Calu3 (cell line): ENCODE results near the gene QPCT. TPM values are rescaled to one million over a fixed set of nuclear protein-coding genes. Genes with fewer than 3 reads are reported as not detected.

Experiments used
- BruUV-seq: library from RNA; stranded (reverse); fragments of 400-500 nt; replicated peaks from 2 replicates; lab custom pipeline; 2021; lab: Mats Ljungman, UMichigan
- CTCF ChIA-PET: fragments of 300-600 bp; sonication (Branson Sonifier 250); formaldehyde crosslinking; loops from one replicate; lab custom pipeline; 2022; ENCODE audit warnings: antibody characterized with exemption; lab: Charles Lee
- DNase-seq: peaks from one replicate; pipeline ENCODE4 v3.0.0; 2022
- H3K27ac Mint-ChIP-seq: one replicate; pipeline ENCODE4 v1.8.0; 2022; ENCODE audit warnings: mixed read lengths; ENCODE audit not compliant: unreplicated experiment
- H3K27me3 Mint-ChIP-seq: one replicate; pipeline ENCODE4 v1.8.0; 2022; ENCODE audit warnings: mixed read lengths; ENCODE audit not compliant: unreplicated experiment
- H3K36me3 Mint-ChIP-seq: one replicate; pipeline ENCODE4 v1.8.0; 2022; ENCODE audit warnings: mild to moderate bottlenecking, moderate library complexity, mixed read lengths; ENCODE audit not compliant: insufficient read depth, unreplicated experiment
- H3K4me1 Mint-ChIP-seq: one replicate; pipeline ENCODE4 v1.8.0; 2022; ENCODE audit warnings: mild to moderate bottlenecking, low read depth, mixed read lengths; ENCODE audit not compliant: unreplicated experiment
- H3K4me3 Mint-ChIP-seq: one replicate; pipeline ENCODE4 v1.8.0; 2022; ENCODE audit warnings: mild to moderate bottlenecking, low read depth, moderate library complexity, mixed read lengths; ENCODE audit not compliant: unreplicated experiment
- H3K9me3 Mint-ChIP-seq: one replicate; pipeline ENCODE4 v1.8.0; 2022; ENCODE audit warnings: low read depth, mixed read lengths; ENCODE audit not compliant: unreplicated experiment
- intact Hi-C: fragments of 100-400 bp; cut with micrococcal nuclease; formaldehyde crosslinking; loops from one replicate; pipeline ENCODE4 v1.10.0; 2022; ENCODE audit not compliant: unreplicated experiment
- total RNA-seq: library from RNA; stranded (reverse); gene quantifications from 2 replicates; pipeline ENCODE4 v1.2.3, GENCODE V29; 2022
- TF ChIP-seq, protein P1 (sequence below): fragments of 200-600 bp; IDR thresholded peaks from one replicate; pipeline ENCODE4 v1.8.0; 2022; ENCODE audit warnings: antibody characterized with exemption; ENCODE audit not compliant: unreplicated experiment

QPCT gene
- total RNA-seq, 1 experiment from 2014 or later, result 8.9 TPM

DNA sequence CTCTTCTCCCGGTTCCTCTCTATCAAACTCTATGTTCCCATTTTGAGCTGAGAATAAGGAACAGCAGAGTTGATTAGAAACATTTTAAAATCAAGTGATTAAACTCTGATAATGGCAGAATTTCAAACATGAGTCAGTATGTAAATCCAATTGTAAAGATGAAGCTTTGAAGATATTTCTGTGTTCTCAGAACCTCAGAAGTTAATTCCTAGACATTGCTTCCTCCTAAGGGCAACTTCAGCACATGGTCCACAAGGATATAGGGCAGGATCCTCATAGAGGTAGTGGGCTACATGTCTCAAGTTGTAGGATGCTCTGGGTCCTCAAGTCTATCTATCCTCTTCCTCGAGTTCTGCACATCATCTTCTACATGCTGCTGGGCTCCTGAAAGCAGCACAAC is 46.3 kb downstream of the QPCT start:
- DNase-seq, result no peak
- no peak overlapping the region for H3K4me3 Mint-ChIP-seq
- H3K27ac Mint-ChIP-seq, result peak overlapping the region; percentile 63
- H3K36me3 Mint-ChIP-seq, result no peaks in the 10 kb centered on the region
- H3K9me3 Mint-ChIP-seq, result no peaks in the 10 kb centered on the region
- intact Hi-C loops, result loop anchor here (1.0 to 10.0 kb wide), 2 partner anchors 65 to 884 kb away; no protein-coding TSS in a partner anchor
- TF ChIP-seq, protein P1, sequence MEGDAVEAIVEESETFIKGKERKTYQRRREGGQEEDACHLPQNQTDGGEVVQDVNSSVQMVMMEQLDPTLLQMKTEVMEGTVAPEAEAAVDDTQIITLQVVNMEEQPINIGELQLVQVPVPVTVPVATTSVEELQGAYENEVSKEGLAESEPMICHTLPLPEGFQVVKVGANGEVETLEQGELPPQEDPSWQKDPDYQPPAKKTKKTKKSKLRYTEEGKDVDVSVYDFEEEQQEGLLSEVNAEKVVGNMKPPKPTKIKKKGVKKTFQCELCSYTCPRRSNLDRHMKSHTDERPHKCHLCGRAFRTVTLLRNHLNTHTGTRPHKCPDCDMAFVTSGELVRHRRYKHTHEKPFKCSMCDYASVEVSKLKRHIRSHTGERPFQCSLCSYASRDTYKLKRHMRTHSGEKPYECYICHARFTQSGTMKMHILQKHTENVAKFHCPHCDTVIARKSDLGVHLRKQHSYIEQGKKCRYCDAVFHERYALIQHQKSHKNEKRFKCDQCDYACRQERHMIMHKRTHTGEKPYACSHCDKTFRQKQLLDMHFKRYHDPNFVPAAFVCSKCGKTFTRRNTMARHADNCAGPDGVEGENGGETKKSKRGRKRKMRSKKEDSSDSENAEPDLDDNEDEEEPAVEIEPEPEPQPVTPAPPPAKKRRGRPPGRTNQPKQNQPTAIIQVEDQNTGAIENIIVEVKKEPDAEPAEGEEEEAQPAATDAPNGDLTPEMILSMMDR, result no peak
- CTCF ChIA-PET, result interaction anchor here (0.9 to 1.5 kb wide), 5 partner anchors 13 to 487 kb away, joined by 3 to 4 read pairs (median 4); no protein-coding TSS in a partner anchor
- BruUV-seq, result TSS peak; percentile 48
- H3K4me1 Mint-ChIP-seq, result no peaks in the 10 kb centered on the region
- H3K27me3 Mint-ChIP-seq, result no peaks in the 10 kb centered on the region

DNA sequence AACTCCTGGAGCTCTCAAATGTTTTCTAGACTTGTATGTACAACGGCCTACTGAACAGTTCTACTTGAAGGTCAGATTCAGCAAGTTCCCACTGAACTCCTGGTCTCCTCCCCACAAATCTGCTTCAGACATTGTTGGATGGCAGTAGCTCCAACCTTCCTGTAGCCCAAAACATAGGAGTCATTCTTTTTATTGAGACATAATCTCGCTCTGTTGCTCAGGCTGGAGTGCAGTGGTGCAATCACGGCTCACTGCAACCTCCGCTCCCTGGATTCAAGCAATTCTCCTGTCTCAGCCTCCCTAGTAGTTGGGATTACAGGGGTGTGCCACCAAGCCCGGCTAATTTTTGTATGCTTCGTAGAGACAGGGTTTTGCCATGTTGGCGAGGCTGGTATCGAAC is 47.3 kb downstream of the QPCT start:
- no peaks in the 10 kb centered on the region for H3K27me3 Mint-ChIP-seq
- TF ChIP-seq, protein P1, result no peak
- CTCF ChIA-PET, result interaction anchor here (1.5 kb wide), 1 partner anchor 14 kb away, joined by 3 read pairs; no protein-coding TSS in a partner anchor
- intact Hi-C loops, result loop anchor here (10.0 kb wide), 1 partner anchor 883 kb away; no protein-coding TSS in a partner anchor
- H3K9me3 Mint-ChIP-seq, result no peaks in the 10 kb centered on the region
- H3K4me3 Mint-ChIP-seq, result no peak overlapping the region
- BruUV-seq, result no TSS peak
- H3K4me1 Mint-ChIP-seq, result no peaks in the 10 kb centered on the region
- H3K27ac Mint-ChIP-seq, result peak overlapping the region; percentile 19
- H3K36me3 Mint-ChIP-seq, result no peaks in the 10 kb centered on the region
- no peak for DNase-seq

DNA sequence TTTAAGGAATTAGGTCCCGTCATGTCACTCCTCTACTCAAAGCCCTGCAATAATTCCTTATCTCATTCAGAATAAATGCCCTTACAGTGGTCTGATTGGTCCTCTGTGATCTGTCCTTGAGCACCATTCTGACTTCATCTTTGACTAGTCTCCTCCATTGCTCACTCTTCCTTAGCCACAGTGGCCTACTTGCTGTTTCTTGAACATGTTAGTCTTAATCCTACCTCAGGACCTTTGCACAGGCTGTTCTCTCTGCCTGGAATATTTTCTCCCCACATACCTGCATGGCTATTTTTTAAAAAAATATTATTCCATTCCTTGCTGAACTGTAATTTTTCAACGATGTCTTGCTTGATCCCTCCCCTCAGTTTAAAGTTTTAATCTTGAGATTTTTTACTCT is 48.0 kb downstream of the QPCT start:
- Mint-ChIP-seq H3K36me3 (no peaks in the 10 kb centered on the region), H3K27me3 (no peaks in the 10 kb centered on the region), H3K9me3 (no peaks in the 10 kb centered on the region), H3K4me3 (no peak overlapping the region), H3K4me1 (no peaks in the 10 kb centered on the region), H3K27ac (peak overlapping the region; percentile 19)
- no TSS peak for BruUV-seq
- no peak for DNase-seq
- intact Hi-C loops, result loop anchor here (10.0 kb wide), 1 partner anchor 882 kb away; no protein-coding TSS in a partner anchor
- CTCF ChIA-PET, result no interaction called here
- TF ChIP-seq, protein P1, result no peak

DNA sequence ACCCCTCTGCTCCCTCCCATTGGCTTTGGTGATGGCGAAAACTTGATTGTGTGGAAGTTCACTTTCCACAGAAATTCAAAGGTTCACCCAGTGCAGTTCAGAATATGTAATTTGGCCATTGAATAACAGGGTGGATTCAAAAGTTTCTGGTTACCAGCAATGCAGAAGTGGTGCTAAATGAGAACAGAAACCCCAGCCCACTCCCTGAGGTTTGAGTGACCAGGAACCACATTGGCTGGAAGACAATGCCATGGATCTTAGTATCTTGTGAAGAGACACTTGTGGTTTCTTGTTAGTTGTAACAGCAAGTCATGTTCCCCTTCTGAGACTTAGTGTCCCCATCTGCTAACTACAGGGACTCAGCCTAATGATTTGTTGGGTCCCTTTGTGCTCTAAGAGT is 49.8 kb downstream of the QPCT start:
- intact Hi-C loops, result loop anchor here (10.0 kb wide), 1 partner anchor 881 kb away; no protein-coding TSS in a partner anchor
- CTCF ChIA-PET, result no interaction called here
- H3K27me3 Mint-ChIP-seq, result no peaks in the 10 kb centered on the region

More for the DNA sequence above, 49.8 kb downstream of the QPCT start:
- H3K9me3 Mint-ChIP-seq, result no peaks in the 10 kb centered on the region
- no peak for DNase-seq
- no peaks in the 10 kb centered on the region for H3K4me1 Mint-ChIP-seq
- BruUV-seq, result no TSS peak
- no peak overlapping the region for H3K4me3 Mint-ChIP-seq
- H3K36me3 Mint-ChIP-seq, result no peaks in the 10 kb centered on the region
- H3K27ac Mint-ChIP-seq, result no peak overlapping the region
- TF ChIP-seq, protein P1, result no peak
